DOHH2 (cell line): Measurements from ENCODE around the gene SNU13.

ENCODE experiments used
- CTCF ChIP-seq: fragments of 200-600 bp; sonication (generic); IDR thresholded peaks from one replicate; pipeline ENCODE4 v1.5.1; 2014; ENCODE audit warnings: antibody characterized with exemption, mild to moderate bottlenecking, low read depth, low read length; ENCODE audit not compliant: poor library complexity, severe bottlenecking
- EZH2phosphoT487 ChIP-seq: fragments of 200-600 bp; sonication (generic); IDR thresholded peaks from 2 replicates; pipeline ENCODE4 v1.6.1; 2017; ENCODE audit warnings: borderline replicate concordance, mild to moderate bottlenecking, antibody characterized with exemption, low read length, moderate library complexity, mixed read lengths

- no peak for TF ChIP-seq CTCF
- no peak for TF ChIP-seq EZH2phosphoT487
Measured at GRCh38 chr22:41642331-41643110, 46.1 kb downstream of the SNU13 start.
